Body of pancreas (tissue), 4 donors: Measurements from ENCODE around the gene LHX8.

Source experiments
- POLR2A ChIP-seq, 3 donors: fragments of 450-650 bp; IDR thresholded peaks; one replicate each; pipeline ENCODE4 v1.6.1; 2016; ENCODE audit warnings: antibody characterized with exemption in 3 of 3, mild to moderate bottlenecking in 2 of 3
- TF ChIP-seq, protein P1 (sequence below), 7 experiments: fragments of 450-650 bp in 4 of 7; fragments of 200-600 bp in 3 of 7; sonication (generic) in 3 of 7; IDR thresholded peaks; one replicate each; pipeline ENCODE4 v1.5.1; 2016 to 2019; ENCODE audit warnings: antibody characterized with exemption in 7 of 7

DNA sequence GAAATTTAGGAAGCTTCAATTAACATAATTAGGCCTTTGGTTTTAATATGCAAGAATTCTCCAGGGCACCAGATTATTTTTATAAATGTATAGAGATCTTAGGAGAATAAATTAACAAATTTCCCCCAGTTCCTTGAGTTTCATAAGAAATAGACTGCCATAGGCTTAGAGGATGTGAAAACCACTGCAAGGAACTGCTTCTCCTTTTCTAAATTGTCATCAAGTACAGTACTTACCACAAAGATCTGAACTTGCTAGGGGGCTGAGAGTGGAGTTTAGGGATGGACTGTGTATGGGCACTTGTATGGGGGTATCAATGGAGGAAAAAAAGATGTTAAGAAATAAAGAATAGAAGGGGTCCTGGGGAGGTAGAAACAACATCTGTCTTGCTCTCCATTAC, 31.1 kb downstream of the LHX8 start:
- no peak for TF ChIP-seq POLR2A (IDR thresholded peaks at IDR 0.05)
- TF ChIP-seq, protein P1, sequence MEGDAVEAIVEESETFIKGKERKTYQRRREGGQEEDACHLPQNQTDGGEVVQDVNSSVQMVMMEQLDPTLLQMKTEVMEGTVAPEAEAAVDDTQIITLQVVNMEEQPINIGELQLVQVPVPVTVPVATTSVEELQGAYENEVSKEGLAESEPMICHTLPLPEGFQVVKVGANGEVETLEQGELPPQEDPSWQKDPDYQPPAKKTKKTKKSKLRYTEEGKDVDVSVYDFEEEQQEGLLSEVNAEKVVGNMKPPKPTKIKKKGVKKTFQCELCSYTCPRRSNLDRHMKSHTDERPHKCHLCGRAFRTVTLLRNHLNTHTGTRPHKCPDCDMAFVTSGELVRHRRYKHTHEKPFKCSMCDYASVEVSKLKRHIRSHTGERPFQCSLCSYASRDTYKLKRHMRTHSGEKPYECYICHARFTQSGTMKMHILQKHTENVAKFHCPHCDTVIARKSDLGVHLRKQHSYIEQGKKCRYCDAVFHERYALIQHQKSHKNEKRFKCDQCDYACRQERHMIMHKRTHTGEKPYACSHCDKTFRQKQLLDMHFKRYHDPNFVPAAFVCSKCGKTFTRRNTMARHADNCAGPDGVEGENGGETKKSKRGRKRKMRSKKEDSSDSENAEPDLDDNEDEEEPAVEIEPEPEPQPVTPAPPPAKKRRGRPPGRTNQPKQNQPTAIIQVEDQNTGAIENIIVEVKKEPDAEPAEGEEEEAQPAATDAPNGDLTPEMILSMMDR (IDR thresholded peaks at IDR 0.05), result no peak
